Ovary (tissue), 3 donors: ENCODE measurements around the gene NSF.
"Not testable (repeated sequence)": the region's sequence is repeated elsewhere in the genome, so short reads cannot be mapped to it uniquely, and the experiment has no call there.

Experiments used
- EP300 ChIP-seq: sonication (generic); formaldehyde crosslinking; IDR thresholded peaks from one replicate; pipeline ENCODE4 v1.6.1; 2017; ENCODE audit warnings: antibody characterized with exemption
- POLR2A ChIP-seq: fragments of 450-650 bp; IDR thresholded peaks from one replicate; pipeline ENCODE4 v1.6.1; 2017; ENCODE audit warnings: antibody characterized with exemption, mild to moderate bottlenecking, moderate library complexity
- TF ChIP-seq, protein P1 (sequence below), 3 donors: fragments of 450-650 bp in 2 of 3; fragments of 200-600 bp in 1 of 3; IDR thresholded peaks; one replicate each; pipeline versions ENCODE4 v1.5.1 to v1.8.0; 2016 to 2022; ENCODE audit warnings: antibody characterized with exemption in 3 of 3, mild to moderate bottlenecking in 1 of 3
- donor health status: DM: no; HTN: no; CAD: no.

DNA sequence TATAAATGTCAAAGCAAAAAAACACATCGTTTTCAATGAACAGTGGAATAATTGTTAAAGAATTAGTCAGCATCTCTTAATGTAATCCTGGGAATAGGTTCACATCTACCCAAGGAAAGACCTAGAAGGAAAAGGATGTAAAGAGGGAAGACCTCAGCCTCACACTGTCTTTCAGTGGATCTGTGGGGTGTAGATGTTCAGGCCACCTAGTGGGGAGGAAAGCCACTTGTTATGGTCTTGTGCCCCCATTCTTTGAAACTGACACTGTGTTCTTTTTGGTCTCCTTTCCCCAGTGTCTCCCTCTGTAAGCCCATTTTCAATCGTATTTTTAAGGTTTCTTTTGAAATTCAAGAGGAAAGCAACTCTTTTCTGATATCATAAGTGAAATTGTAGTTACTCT, 56.8 kb downstream of the NSF start:
- TF ChIP-seq, protein P1, sequence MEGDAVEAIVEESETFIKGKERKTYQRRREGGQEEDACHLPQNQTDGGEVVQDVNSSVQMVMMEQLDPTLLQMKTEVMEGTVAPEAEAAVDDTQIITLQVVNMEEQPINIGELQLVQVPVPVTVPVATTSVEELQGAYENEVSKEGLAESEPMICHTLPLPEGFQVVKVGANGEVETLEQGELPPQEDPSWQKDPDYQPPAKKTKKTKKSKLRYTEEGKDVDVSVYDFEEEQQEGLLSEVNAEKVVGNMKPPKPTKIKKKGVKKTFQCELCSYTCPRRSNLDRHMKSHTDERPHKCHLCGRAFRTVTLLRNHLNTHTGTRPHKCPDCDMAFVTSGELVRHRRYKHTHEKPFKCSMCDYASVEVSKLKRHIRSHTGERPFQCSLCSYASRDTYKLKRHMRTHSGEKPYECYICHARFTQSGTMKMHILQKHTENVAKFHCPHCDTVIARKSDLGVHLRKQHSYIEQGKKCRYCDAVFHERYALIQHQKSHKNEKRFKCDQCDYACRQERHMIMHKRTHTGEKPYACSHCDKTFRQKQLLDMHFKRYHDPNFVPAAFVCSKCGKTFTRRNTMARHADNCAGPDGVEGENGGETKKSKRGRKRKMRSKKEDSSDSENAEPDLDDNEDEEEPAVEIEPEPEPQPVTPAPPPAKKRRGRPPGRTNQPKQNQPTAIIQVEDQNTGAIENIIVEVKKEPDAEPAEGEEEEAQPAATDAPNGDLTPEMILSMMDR (IDR thresholded peaks at IDR 0.05), result not testable (repeated sequence)
- TF ChIP-seq EP300, POLR2A: not testable (repeated sequence)
